ENCODE data around the gene THSD1.

Gene THSD1

GRCh38 chr13:52447815-52448552, 42.0 kb upstream of the THSD1 start:
- Histone ChIP-seq H3K36me3 (ENCODE audit: control insufficient read depth, insufficient read depth, low read length) (peaks cover 3% of the 10 kb centered on the region; the same call in 1 of the 2 replicates), H3K9ac (ENCODE audit: low read length) (no peak overlapping the region), H3K9me3 (ENCODE audit: control insufficient read depth, insufficient read depth, low read depth, low read length) (no peaks in the 10 kb centered on the region), H3K4me1 (ENCODE audit: control insufficient read depth, insufficient read depth, low read length) (no peaks in the 10 kb centered on the region), H3K27ac (ENCODE audit: low read depth, low read length) (no peak overlapping the region), H3K4me3 (ENCODE audit: low read depth, low read length) (no peak overlapping the region), H3K27me3 (ENCODE audit: control insufficient read depth, insufficient read depth, low read length) (no peaks in the 10 kb centered on the region)

GRCh38 chr13:52447354-52447753, 41.4 kb upstream of the THSD1 start:
- Histone ChIP-seq H3K36me3 (ENCODE audit: control insufficient read depth, insufficient read depth, low read length) (peaks cover 3% of the 10 kb centered on the region; the same call in 1 of the 2 replicates), H3K4me3 (ENCODE audit: low read depth, low read length) (no peak overlapping the region), H3K9ac (ENCODE audit: low read length) (no peak overlapping the region), H3K27ac (ENCODE audit: low read depth, low read length) (no peak overlapping the region), H3K27me3 (ENCODE audit: control insufficient read depth, insufficient read depth, low read length) (no peaks in the 10 kb centered on the region), H3K4me1 (ENCODE audit: control insufficient read depth, insufficient read depth, low read length) (no peaks in the 10 kb centered on the region), H3K9me3 (ENCODE audit: control insufficient read depth, insufficient read depth, low read depth, low read length) (no peaks in the 10 kb centered on the region)

GRCh38 chr13:52446265-52446664, 40.3 kb upstream of the THSD1 start:
- no peaks in the 10 kb centered on the region for H3K9me3 ChIP-seq (ENCODE audit: control insufficient read depth, insufficient read depth, low read depth, low read length)
- no peaks in the 10 kb centered on the region for H3K4me1 ChIP-seq (ENCODE audit: control insufficient read depth, insufficient read depth, low read length)
- no peaks in the 10 kb centered on the region for H3K27me3 ChIP-seq (ENCODE audit: control insufficient read depth, insufficient read depth, low read length)
- H3K27ac ChIP-seq (ENCODE audit: low read depth, low read length), result no peak overlapping the region
- H3K4me3 ChIP-seq (ENCODE audit: low read depth, low read length), result no peak overlapping the region
- H3K36me3 ChIP-seq (ENCODE audit: control insufficient read depth, insufficient read depth, low read length), result peaks cover 4% of the 10 kb centered on the region; the same call in 1 of the 2 replicates
- H3K9ac ChIP-seq (ENCODE audit: low read length), result no peak overlapping the region

GRCh38 chr13:52432456-52432855, 26.5 kb upstream of the THSD1 start:
- Histone ChIP-seq H3K36me3 (ENCODE audit: control insufficient read depth, insufficient read depth, low read length) (peaks cover 57% of the 10 kb centered on the region), H3K27ac (ENCODE audit: low read depth, low read length) (no peak overlapping the region), H3K9me3 (ENCODE audit: control insufficient read depth, insufficient read depth, low read depth, low read length) (no peaks in the 10 kb centered on the region), H3K4me3 (ENCODE audit: low read depth, low read length) (no peak overlapping the region), H3K9ac (ENCODE audit: low read length) (no peak overlapping the region), H3K27me3 (ENCODE audit: control insufficient read depth, insufficient read depth, low read length) (no peaks in the 10 kb centered on the region), H3K4me1 (ENCODE audit: control insufficient read depth, insufficient read depth, low read length) (no peaks in the 10 kb centered on the region)

- Histone ChIP-seq H3K27me3 (ENCODE audit: control insufficient read depth, insufficient read depth, low read length) (no peaks in the 10 kb centered on the region), H3K27ac (ENCODE audit: low read depth, low read length) (no peak overlapping the region), H3K4me1 (ENCODE audit: control insufficient read depth, insufficient read depth, low read length) (no peaks in the 10 kb centered on the region), H3K4me3 (ENCODE audit: low read depth, low read length) (no peak overlapping the region), H3K36me3 (ENCODE audit: control insufficient read depth, insufficient read depth, low read length) (peaks cover 47% of the 10 kb centered on the region), H3K9me3 (ENCODE audit: control insufficient read depth, insufficient read depth, low read depth, low read length) (no peaks in the 10 kb centered on the region), H3K9ac (ENCODE audit: low read length) (no peak overlapping the region)
These were observed 22.3 kb upstream of the THSD1 start for GRCh38 chr13:52428295-52428694.

- H3K36me3 ChIP-seq (ENCODE audit: control insufficient read depth, insufficient read depth, low read length), result peaks cover 49% of the 10 kb centered on the region
- H3K4me3 ChIP-seq (ENCODE audit: low read depth, low read length), result no peak overlapping the region
- H3K27ac ChIP-seq (ENCODE audit: low read depth, low read length), result no peak overlapping the region
- H3K9me3 ChIP-seq (ENCODE audit: control insufficient read depth, insufficient read depth, low read depth, low read length), result no peaks in the 10 kb centered on the region
- H3K9ac ChIP-seq (ENCODE audit: low read length), result no peak overlapping the region
- no peaks in the 10 kb centered on the region for H3K4me1 ChIP-seq (ENCODE audit: control insufficient read depth, insufficient read depth, low read length)
- no peaks in the 10 kb centered on the region for H3K27me3 ChIP-seq (ENCODE audit: control insufficient read depth, insufficient read depth, low read length)
These were observed 15.2 kb upstream of the THSD1 start for GRCh38 chr13:52421216-52421615.

GRCh38 chr13:52419080-52419479, 13.1 kb upstream of the THSD1 start:
- H3K27ac ChIP-seq (ENCODE audit: low read depth, low read length), result no peak overlapping the region
- no peak overlapping the region for H3K4me3 ChIP-seq (ENCODE audit: low read depth, low read length)
- H3K9me3 ChIP-seq (ENCODE audit: control insufficient read depth, insufficient read depth, low read depth, low read length), result no peaks in the 10 kb centered on the region
- H3K9ac ChIP-seq (ENCODE audit: low read length), result no peak overlapping the region
- H3K4me1 ChIP-seq (ENCODE audit: control insufficient read depth, insufficient read depth, low read length), result no peaks in the 10 kb centered on the region
- no peaks in the 10 kb centered on the region for H3K27me3 ChIP-seq (ENCODE audit: control insufficient read depth, insufficient read depth, low read length)
- H3K36me3 ChIP-seq (ENCODE audit: control insufficient read depth, insufficient read depth, low read length), result peaks cover 44% of the 10 kb centered on the region

- Histone ChIP-seq H3K9me3 (ENCODE audit: control insufficient read depth, insufficient read depth, low read depth, low read length) (no peaks in the 10 kb centered on the region), H3K27me3 (ENCODE audit: control insufficient read depth, insufficient read depth, low read length) (no peaks in the 10 kb centered on the region), H3K27ac (ENCODE audit: low read depth, low read length) (no peak overlapping the region), H3K4me1 (ENCODE audit: control insufficient read depth, insufficient read depth, low read length) (no peaks in the 10 kb centered on the region), H3K9ac (ENCODE audit: low read length) (no peak overlapping the region), H3K4me3 (ENCODE audit: low read depth, low read length) (no peak overlapping the region), H3K36me3 (ENCODE audit: control insufficient read depth, insufficient read depth, low read length) (peaks cover 34% of the 10 kb centered on the region)
These were observed 9.0 kb upstream of the THSD1 start for GRCh38 chr13:52414963-52415362.

- no peak overlapping the region for H3K27ac ChIP-seq (ENCODE audit: low read depth, low read length)
- H3K4me3 ChIP-seq (ENCODE audit: low read depth, low read length), result no peak overlapping the region
- no peaks in the 10 kb centered on the region for H3K9me3 ChIP-seq (ENCODE audit: control insufficient read depth, insufficient read depth, low read depth, low read length)
- H3K9ac ChIP-seq (ENCODE audit: low read length), result no peak overlapping the region
- H3K27me3 ChIP-seq (ENCODE audit: control insufficient read depth, insufficient read depth, low read length), result no peaks in the 10 kb centered on the region
- peaks cover 31% of the 10 kb centered on the region for H3K36me3 ChIP-seq (ENCODE audit: control insufficient read depth, insufficient read depth, low read length)
- no peaks in the 10 kb centered on the region for H3K4me1 ChIP-seq (ENCODE audit: control insufficient read depth, insufficient read depth, low read length)
These were observed 8.1 kb upstream of the THSD1 start for GRCh38 chr13:52414051-52414450.

GRCh38 chr13:52412128-52412527, 6.2 kb upstream of the THSD1 start:
- no peak overlapping the region for H3K27ac ChIP-seq (ENCODE audit: low read depth, low read length)
- H3K4me3 ChIP-seq (ENCODE audit: low read depth, low read length), result no peak overlapping the region
- H3K9ac ChIP-seq (ENCODE audit: low read length), result no peak overlapping the region
- H3K36me3 ChIP-seq (ENCODE audit: control insufficient read depth, insufficient read depth, low read length), result peaks cover 29% of the 10 kb centered on the region
- no peaks in the 10 kb centered on the region for H3K9me3 ChIP-seq (ENCODE audit: control insufficient read depth, insufficient read depth, low read depth, low read length)
- H3K4me1 ChIP-seq (ENCODE audit: control insufficient read depth, insufficient read depth, low read length), result no peaks in the 10 kb centered on the region
- H3K27me3 ChIP-seq (ENCODE audit: control insufficient read depth, insufficient read depth, low read length), result peaks cover 2% of the 10 kb centered on the region

GRCh38 chr13:52411629-52412028, 5.7 kb upstream of the THSD1 start:
- H3K27ac ChIP-seq (ENCODE audit: low read depth, low read length), result no peak overlapping the region
- no peaks in the 10 kb centered on the region for H3K9me3 ChIP-seq (ENCODE audit: control insufficient read depth, insufficient read depth, low read depth, low read length)
- no peaks in the 10 kb centered on the region for H3K4me1 ChIP-seq (ENCODE audit: control insufficient read depth, insufficient read depth, low read length)
- H3K27me3 ChIP-seq (ENCODE audit: control insufficient read depth, insufficient read depth, low read length), result peaks cover 7% of the 10 kb centered on the region
- H3K36me3 ChIP-seq (ENCODE audit: control insufficient read depth, insufficient read depth, low read length), result peaks cover 25% of the 10 kb centered on the region
- H3K4me3 ChIP-seq (ENCODE audit: low read depth, low read length), result no peak overlapping the region
- H3K9ac ChIP-seq (ENCODE audit: low read length), result no peak overlapping the region

Measured in HUES6 (cell line).